HCT116 (cell line): ENCODE data around the gene APOL4.

Source experiments
- CTCF ChIP-seq, 3 experiments: fragments of 200-600 bp in 1 of 3; sonication (generic) in 1 of 3; IDR thresholded peaks in 2 of 3; conservative IDR thresholded peaks in 1 of 3; 2 replicates each; pipeline ENCODE4 v1.5.1; 2012 to 2017; ENCODE audit warnings: low read depth in 2 of 3, low read length in 2 of 3, antibody characterized with exemption in 1 of 3, borderline replicate concordance in 1 of 3, control low read depth in 1 of 3, mild to moderate bottlenecking in 1 of 3, mixed read lengths in 1 of 3, mixed run types in 1 of 3, moderate library complexity in 1 of 3; ENCODE audit not compliant: insufficient read depth in 1 of 3
- POLR2A ChIP-seq: IDR thresholded peaks from 2 replicates; pipeline ENCODE4 v1.7.0; 2011; ENCODE audit warnings: borderline replicate concordance; ENCODE audit not compliant: insufficient read depth, insufficient read length; ENCODE audit errors: extremely low read depth
- REST ChIP-seq: IDR thresholded peaks from 2 replicates; pipeline ENCODE4 v1.6.1; 2012; ENCODE audit warnings: low read depth
- SP1 ChIP-seq: IDR thresholded peaks from 2 replicates; pipeline ENCODE4 v1.6.1; 2012; ENCODE audit warnings: low read depth
- YY1 ChIP-seq: IDR thresholded peaks from 2 replicates; pipeline ENCODE4 v1.6.1; 2011; ENCODE audit warnings: low read length, low read depth, moderate library complexity, mild to moderate bottlenecking; ENCODE audit not compliant: insufficient replicate concordance; ENCODE audit errors: extremely low read depth
- ZFX ChIP-seq: fragments of 450-650 bp; IDR thresholded peaks from 2 replicates; pipeline ENCODE4 v1.6.1; 2017

- TF ChIP-seq CTCF (IDR thresholded peaks at IDR 0.05 in 2 of 3, conservative IDR thresholded peaks at IDR 0.05 in 1 of 3; ENCODE audit: borderline replicate concordance in 1 of 3, insufficient read depth in 1 of 3, low read depth in 2 of 3, low read length in 2 of 3) (no peak), REST (no peak), YY1 (no peak), SP1 (no peak), ZFX (no peak), POLR2A (no peak)
Observed at GRCh38 chr22:36180928-36181327, 20.7 kb downstream of the APOL4 start.
